Measurements from ENCODE around the gene GSAP. TPM values are rescaled to one million over a fixed set of nuclear protein-coding genes. Genes with fewer than 3 reads are reported as not detected.
A peak's percentile ranks its signal among the peaks of the same experiment; 100 is the strongest.

The GSAP gene
- total RNA-seq, 1 donor from 2014 or later, result 1.9 TPM

GRCh38 chr7:77419102-77419501, 3.0 kb upstream of the GSAP start:
- H3K9me3 Mint-ChIP-seq (ENCODE audit: unreplicated experiment), result no peaks in the 10 kb centered on the region
- no peak overlapping the region for H3K4me3 Mint-ChIP-seq (ENCODE audit: unreplicated experiment)
- peaks cover 5% of the 10 kb centered on the region for H3K27me3 Mint-ChIP-seq (ENCODE audit: unreplicated experiment)
- no peak for TF ChIP-seq CTCF (IDR thresholded peaks at IDR 0.05; ENCODE audit: unreplicated experiment)
- H3K27ac Mint-ChIP-seq (ENCODE audit: unreplicated experiment), result no peak overlapping the region
- DNase-seq (ENCODE audit: low spot score), result no peak
- peaks cover 15% of the 10 kb centered on the region for H3K4me1 Mint-ChIP-seq (ENCODE audit: unreplicated experiment)
- peaks cover 7% of the 10 kb centered on the region for H3K36me3 Mint-ChIP-seq (ENCODE audit: low read depth, unreplicated experiment)

- Mint-ChIP-seq H3K4me1 (ENCODE audit: unreplicated experiment) (peaks cover 15% of the 10 kb centered on the region), H3K27ac (ENCODE audit: unreplicated experiment) (no peak overlapping the region), H3K4me3 (ENCODE audit: unreplicated experiment) (no peak overlapping the region), H3K27me3 (ENCODE audit: unreplicated experiment) (peaks cover 5% of the 10 kb centered on the region), H3K9me3 (ENCODE audit: unreplicated experiment) (no peaks in the 10 kb centered on the region), H3K36me3 (ENCODE audit: low read depth, unreplicated experiment) (peaks cover 7% of the 10 kb centered on the region)
- TF ChIP-seq CTCF (IDR thresholded peaks at IDR 0.05; ENCODE audit: unreplicated experiment), result no peak
- DNase-seq (ENCODE audit: low spot score), result no peak
These were observed 1.7 kb upstream of the GSAP start for GRCh38 chr7:77417801-77418200.

- Mint-ChIP-seq H3K9me3 (ENCODE audit: unreplicated experiment) (no peaks in the 10 kb centered on the region), H3K36me3 (ENCODE audit: low read depth, unreplicated experiment) (peaks cover 7% of the 10 kb centered on the region)
- no peak for TF ChIP-seq CTCF (IDR thresholded peaks at IDR 0.05; ENCODE audit: unreplicated experiment)
These were observed 647 bp upstream of the GSAP start for GRCh38 chr7:77416621-77417371.

GRCh38 chr7:77415476-77415822, 700 bp downstream of the GSAP start:
- Mint-ChIP-seq H3K9me3 (ENCODE audit: unreplicated experiment) (no peaks in the 10 kb centered on the region), H3K27ac (ENCODE audit: unreplicated experiment) (no peak overlapping the region), H3K4me1 (ENCODE audit: unreplicated experiment) (peaks cover 7% of the 10 kb centered on the region), H3K36me3 (ENCODE audit: low read depth, unreplicated experiment) (peaks cover 7% of the 10 kb centered on the region), H3K27me3 (ENCODE audit: unreplicated experiment) (no peaks in the 10 kb centered on the region), H3K4me3 (ENCODE audit: unreplicated experiment) (no peak overlapping the region)
- TF ChIP-seq CTCF (IDR thresholded peaks at IDR 0.05; ENCODE audit: unreplicated experiment), result no peak
- no peak for DNase-seq (ENCODE audit: low spot score)

More at GRCh38 chr7:77416621-77417371, 647 bp upstream of the GSAP start:
- Mint-ChIP-seq H3K27me3 (ENCODE audit: unreplicated experiment) (peaks cover 5% of the 10 kb centered on the region), H3K4me1 (ENCODE audit: unreplicated experiment) (peaks cover 13% of the 10 kb centered on the region), H3K27ac (ENCODE audit: unreplicated experiment) (no peak overlapping the region), H3K4me3 (ENCODE audit: unreplicated experiment) (peak overlapping the region; percentile 78)
- no peak for DNase-seq (ENCODE audit: low spot score)

- Mint-ChIP-seq H3K9me3 (ENCODE audit: unreplicated experiment) (no peaks in the 10 kb centered on the region), H3K4me3 (ENCODE audit: unreplicated experiment) (no peak overlapping the region), H3K4me1 (ENCODE audit: unreplicated experiment) (peaks cover 5% of the 10 kb centered on the region), H3K27me3 (ENCODE audit: unreplicated experiment) (no peaks in the 10 kb centered on the region), H3K36me3 (ENCODE audit: low read depth, unreplicated experiment) (peaks cover 7% of the 10 kb centered on the region), H3K27ac (ENCODE audit: unreplicated experiment) (no peak overlapping the region)
- no peak for DNase-seq (ENCODE audit: low spot score)
- no peak for TF ChIP-seq CTCF (IDR thresholded peaks at IDR 0.05; ENCODE audit: unreplicated experiment)
These were observed 2.2 kb downstream of the GSAP start for GRCh38 chr7:77413861-77414424.

Measured in endothelial cell (in vitro differentiated cells).